SW 1271 (cell line): ENCODE data around the gene ETS2.
"Not testable (repeated sequence)": the region's sequence is repeated elsewhere in the genome, so short reads cannot be mapped to it uniquely, and the experiment has no call there.

Experiments
- DNase-seq, 2 experiments: peaks; one replicate each; lab custom pipeline; 2025; lab: John Stamatoyannopoulos, UW

Gene ETS2

DNA sequence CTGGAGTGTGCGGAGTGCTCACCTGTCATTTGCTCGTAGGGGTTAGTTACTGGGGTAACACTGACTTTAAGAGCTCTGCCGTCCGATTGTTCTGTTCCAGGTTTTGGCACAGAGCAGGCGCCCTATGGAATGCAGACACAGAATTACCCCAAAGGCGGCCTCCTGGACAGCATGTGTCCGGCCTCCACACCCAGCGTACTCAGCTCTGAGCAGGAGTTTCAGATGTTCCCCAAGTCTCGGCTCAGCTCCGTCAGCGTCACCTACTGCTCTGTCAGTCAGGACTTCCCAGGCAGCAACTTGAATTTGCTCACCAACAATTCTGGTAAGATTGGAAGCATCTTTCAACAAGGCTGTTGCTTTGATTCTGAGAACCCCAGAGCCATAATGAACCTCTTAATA lies 12.6 kb downstream of the ETS2 start:
- no peak for DNase-seq

DNA sequence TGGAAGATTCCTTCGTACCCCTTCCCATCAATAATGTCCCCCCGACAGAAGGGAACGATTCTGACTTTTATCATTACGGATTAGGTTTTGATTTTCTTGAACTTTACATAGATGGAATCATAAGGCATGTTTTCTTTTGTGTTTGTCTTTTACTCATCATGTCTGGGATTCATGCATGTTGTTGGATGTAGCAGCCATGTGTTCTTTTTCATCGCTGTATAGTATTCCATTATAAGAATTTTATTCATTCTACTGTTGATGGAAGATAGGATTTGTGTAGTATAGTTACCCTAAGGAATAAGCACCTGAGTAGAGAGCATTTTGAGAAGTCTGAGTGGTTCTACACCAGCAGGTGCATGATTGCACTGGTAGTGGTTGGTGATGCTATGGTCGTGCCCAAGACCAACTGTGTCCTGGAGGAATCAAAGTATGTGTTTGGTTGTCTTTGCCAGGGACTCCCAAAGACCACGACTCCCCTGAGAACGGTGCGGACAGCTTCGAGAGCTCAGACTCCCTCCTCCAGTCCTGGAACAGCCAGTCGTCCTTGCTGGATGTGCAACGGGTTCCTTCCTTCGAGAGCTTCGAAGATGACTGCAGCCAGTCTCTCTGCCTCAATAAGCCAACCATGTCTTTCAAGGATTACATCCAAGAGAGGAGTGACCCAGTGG lies 13.5 kb downstream of the ETS2 start:
- no peak for DNase-seq

DNA sequence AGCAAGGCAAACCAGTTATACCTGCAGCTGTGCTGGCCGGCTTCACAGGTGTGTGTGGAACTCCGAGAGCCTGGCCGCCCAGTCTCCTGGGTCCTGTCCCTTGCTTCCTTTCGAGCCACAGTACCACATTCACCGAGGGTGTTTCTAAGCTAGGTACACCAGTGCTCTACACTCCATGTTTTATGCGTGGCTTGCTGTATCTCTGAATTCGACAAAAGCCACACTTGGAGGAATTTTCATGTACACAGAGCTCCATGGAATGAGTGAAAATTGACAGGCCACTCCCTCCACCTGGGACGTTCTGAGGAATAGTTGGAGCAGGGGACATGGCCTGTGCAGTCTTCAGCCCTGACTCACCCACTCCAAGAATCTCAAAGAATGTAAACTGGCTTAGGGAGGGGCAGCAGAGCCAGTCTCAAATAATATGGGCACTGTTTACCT lies 14.0 kb downstream of the ETS2 start:
- peak in 1 of 2 experiments; percentile 9 for DNase-seq

DNA sequence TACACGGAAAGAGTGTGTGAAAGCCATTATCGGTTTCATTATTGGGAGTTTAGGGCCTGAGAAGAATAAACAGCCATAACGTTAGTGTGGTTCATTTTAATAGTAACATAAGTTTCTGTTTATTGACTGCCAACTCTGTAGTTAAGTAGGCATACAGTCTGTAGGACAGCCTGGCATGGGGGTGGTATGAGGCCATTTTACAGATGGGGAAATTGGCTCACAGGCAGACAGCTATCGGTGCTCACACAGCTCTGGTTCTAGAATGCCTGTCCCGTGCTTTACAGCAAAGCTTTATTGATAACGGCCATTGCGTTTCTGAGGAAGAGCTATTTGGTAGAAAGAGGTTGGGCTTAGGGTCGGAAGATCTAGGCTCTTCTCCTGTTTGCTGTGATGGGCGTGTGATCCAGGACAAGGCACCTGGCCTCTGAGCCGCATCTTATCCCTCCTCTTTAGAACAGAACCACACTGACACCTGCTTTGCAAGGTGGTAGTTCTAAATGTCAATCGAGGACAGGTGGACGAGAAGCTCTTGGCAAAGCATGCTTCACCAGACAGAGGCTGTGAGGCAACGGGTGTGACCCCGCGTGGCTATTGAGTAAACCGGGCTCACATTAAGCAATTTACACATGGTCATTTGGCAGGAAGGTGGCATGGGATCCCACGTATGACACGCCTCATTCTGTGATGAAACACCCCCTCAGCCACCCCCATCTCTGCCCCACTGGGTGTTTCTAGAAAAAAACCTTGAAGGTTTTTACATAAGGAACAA lies 14.9 kb downstream of the ETS2 start:
- no peak for DNase-seq

DNA sequence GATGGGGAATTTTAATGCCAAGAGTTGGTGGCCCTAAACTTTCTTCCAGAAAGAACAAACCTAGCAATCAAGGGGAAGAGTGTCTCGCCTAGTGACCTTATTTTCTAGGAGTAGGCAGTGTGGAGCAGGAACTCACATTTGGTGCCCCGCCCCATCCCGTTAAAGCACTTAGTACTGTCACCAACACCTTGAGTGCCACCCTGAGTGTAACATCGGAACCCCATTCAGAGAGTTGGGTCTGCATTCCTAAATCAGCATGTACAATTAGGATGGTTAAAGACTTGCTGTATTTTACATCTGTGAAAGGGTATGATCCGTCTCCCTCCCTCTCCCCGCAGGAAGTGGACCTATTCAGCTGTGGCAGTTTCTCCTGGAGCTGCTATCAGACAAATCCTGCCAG lies 15.5 kb downstream of the ETS2 start:
- DNase-seq, result no peak

DNA sequence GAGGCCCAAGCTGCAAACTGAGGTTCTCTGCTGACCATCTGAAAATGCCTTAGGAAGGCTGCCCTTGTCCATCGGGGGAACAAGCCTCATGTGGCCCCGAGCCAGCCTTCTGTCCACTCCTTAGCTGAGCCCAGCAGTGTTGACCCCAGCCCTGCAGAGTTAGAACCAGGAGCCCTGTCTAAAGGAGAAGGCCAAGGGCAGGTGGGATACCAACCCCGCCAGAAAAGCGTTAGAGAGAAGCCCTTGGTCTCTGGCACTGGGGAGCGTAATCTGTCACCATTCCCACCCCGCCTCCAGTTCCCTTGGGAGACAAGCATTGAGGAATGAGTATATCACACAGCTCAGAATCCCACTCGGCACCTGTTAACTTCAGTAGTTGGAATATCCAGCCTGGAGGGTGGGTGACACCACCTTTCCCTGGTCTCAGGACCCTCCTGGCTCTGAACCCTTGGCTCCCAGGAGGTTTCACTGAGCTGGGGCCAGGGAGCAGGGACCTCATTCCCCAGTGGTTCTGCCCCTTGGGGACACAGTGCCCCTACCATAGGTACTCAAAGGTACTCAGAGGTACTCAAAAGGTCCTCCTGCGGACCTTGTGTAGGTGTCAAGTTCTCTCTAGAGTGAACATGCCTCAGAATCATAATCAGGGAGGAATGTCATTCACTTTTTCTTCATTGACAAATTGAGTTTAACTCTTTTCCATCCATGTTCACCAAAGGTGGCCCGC lies 16.4 kb downstream of the ETS2 start:
- DNase-seq, result no peak

DNA sequence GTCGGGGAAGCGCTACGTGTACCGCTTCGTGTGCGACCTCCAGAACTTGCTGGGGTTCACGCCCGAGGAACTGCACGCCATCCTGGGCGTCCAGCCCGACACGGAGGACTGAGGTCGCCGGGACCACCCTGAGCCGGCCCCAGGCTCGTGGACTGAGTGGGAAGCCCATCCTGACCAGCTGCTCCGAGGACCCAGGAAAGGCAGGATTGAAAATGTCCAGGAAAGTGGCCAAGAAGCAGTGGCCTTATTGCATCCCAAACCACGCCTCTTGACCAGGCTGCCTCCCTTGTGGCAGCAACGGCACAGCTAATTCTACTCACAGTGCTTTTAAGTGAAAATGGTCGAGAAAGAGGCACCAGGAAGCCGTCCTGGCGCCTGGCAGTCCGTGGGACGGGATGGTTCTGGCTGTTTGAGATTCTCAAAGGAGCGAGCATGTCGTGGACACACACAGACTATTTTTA lies 17.1 kb downstream of the ETS2 start:
- DNase-seq, result no peak

DNA sequence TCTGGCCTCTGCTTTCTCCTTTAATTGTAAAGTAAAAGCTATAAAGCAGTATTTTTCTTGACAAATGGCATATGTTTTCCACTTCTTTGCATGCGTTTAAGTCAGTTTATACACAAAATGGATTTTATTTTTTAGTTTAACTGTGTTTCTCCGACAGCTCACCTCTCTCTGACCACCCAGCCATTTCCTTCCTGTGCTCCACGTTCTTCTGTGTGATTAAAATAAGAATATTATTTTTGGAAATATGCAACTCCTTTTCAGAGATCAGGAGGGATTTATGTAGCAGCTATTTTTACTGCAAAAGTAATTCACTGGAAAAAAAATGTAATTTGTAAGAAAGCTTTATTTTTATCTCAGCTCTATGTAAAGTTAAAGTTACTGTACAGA lies 18.0 kb downstream of the ETS2 start:
- DNase-seq, result no peak

DNA sequence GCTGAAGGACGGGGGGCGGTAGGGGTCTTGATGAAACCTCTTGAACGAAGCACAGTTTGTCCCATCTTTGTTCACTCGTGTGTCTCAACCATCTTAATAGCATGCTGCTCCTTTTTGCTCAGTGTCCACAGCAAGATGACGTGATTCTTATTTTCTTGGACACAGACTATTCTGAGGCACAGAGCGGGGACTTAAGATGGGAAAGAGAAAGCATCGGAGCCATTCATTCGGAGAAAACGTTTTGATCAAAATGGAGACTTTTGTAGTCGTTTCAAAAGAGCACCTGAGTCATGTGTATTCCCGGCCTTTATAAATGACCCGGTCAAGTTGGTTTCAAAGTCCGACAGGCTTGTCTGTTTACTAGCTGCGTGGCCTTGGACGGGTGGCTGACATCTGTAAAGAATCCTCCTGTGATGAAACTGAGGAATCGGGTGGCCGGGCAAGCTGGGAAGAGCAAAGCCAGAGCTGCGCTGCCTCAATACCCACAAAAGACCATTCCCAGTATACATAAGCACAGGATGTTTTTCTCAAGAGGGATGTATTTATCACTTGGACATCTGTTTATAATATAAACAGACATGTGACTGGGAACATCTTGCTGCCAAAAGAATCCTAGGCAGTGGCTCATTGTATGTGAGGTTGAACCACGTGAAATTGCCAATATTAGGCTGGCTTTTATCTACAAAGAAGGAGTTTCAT lies 18.5 kb downstream of the ETS2 start:
- no peak for DNase-seq

DNA sequence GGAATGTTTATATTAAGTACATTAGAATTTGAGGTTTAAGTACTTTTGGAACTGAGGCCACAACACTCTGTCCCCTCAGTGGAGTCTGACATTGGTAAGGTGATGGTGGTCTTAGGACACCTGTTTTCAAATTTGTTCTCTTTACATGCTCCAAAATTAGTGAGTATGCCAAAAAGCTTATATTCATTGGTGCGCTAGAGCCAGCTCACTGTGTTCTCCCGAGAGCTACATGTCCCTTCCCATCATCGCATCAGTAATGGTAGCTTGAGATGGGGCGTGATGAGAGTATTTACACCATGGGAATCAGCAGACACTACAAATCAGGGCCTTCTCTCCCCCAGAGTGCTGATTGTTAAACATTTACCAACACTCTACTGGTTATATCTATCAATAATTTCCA lies 19.5 kb downstream of the ETS2 start:
- no peak for DNase-seq

DNA sequence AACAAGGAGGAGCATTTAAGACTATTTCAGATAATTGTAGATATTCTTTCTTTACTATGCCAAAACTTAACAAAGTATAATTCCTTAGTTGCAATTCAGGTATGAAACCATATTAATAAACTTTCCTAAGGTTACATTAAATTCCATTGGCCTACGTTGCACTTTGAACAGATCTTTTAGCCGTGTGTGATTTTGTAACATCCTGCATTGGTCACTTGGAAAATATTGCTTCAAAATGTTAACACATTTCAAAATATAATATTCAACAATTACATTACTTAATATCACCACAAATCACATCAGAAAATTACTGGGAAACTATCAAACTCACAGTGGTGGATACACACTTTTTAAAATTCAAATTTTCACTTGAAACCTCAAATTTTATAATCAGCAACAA lies 20.2 kb downstream of the ETS2 start:
- no peak for DNase-seq

DNA sequence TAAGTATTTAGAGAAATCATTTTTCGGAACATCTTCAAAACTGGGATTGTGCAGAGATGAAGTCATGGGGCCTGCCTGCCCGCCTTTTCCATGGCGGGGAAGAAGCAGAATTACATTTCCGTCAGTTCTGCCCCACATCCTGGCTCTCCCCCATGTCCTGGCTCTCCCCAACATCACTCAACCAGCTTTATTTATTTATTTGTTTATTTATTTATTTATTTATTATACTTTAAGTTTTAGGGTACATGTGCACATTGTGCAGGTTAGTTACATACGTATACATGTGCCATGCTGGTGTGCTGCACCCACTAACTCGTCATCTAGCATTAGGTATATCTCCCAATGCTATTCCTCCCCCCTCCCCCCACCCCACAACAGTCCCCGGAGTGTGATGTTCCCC lies 22.4 kb downstream of the ETS2 start:
- not testable (repeated sequence) for DNase-seq

DNA sequence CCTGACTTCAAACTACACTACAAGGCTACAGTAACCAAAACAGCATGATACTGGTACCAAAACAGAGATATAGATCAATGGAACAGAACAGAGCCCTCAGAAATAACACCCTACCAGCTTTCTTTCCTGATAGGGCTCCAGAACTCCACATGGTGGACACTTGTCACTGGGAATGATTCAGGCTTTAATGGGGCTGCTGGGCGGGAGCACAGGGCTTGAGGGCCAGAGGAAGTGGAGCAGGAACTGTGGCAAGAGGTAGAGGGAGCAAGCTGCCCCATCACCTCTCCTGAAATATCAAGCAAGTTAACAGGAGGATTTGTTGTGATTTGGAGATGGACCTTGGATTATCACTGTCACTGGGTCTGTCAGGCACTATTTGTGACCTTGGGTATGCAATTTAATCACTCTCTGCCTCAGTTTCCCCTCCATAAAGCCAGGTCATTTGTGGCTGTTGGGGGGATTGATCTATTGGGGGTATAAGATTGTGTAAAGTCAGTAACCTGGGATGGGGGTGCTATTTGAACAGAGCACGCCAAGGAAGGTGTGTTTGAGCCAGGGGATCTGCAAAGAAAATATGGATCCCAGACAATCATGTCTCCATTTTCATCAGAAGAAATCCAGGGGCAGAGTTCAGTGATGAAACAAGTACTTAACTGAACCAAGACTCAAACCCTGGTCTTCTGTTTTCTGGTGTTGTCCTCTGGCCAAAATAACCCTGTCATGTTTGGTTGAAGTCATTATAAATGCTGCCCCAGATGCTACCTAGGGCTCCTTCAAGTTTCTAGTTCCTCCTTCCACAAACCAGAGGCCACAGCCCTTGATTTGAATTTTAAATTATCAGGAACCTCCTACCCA lies 25.2 kb downstream of the ETS2 start:
- no peak for DNase-seq

DNA sequence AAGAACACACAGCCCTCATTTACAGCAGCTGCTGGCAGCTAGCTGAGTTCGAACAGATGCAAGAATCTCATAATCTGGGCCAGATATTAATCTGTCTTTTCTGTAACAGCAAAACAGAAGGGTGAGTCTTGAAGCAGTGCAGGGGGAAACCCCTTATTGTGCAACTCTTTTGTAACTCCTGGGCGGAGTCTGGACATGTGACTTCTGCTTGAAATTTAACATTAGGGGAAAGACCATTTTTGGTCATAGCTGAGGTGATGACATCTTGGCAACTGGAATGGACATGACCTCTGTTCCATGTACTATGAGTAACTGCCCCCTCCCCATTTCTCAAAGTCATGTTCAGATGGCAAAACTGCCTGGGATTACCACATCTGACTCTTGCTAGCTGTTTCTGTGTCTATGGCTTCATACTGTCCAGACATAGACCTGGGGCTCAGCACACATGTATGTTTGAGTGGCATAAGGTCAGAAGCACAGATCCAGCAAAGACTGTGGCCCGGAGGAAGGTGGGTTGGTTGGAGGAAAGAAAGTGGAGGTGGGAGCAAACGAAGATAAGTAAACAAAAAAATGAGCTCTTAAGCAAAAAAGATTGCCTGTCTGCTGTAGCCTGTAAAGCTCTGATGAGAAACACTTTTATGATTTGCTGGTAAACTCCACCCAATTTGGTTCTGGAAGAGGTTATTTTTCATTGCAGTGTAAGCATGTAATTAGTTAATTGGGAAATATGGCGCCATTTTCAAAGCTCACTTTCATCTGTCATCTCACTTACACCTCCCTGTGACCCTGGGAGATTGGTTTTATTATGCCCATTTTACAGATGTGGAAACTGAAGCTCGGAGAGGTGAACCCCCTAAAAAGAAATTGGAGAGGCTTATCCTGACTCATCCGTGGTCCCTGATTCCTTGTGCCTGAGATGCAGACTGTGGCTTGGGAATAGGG lies 26.1 kb downstream of the ETS2 start:
- no peak for DNase-seq

DNA sequence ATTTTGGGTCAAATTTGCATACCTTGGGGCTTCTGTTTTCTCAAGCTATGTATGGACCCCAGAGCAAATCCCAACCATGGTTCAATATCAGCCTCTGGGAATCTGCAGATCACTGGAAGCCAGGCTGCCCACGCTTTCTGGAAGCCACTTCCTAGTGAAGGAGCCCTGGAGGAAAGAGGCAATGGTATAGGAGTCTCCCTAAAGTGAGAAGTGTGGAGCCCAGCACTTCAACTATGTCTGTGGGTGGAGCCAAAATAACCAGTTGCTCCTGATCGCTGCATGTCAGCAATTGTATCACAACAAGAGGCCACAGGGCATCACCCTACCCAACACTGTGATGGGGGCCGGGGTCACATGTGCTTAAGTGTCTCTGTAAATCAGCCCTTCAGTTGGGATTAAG lies 26.9 kb downstream of the ETS2 start:
- no peak for DNase-seq

DNA sequence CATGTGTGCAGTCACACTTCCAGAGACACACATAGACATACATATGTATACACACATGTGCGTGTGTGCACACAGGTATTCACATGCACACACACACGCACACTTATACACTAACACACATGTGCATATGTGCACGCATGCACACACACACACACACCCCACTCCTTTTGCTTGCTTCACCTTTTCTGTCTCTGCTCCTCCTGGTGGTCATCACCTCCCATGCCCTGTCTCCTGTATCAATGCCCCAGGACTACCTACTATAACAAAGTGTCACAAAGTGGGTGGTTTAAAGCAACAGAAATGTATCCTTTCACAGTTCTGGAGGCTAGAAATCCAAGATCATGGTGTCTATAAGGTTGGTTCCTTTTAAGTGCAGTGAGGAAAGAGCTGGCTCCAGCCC lies 27.4 kb downstream of the ETS2 start:
- DNase-seq, result no peak

DNA sequence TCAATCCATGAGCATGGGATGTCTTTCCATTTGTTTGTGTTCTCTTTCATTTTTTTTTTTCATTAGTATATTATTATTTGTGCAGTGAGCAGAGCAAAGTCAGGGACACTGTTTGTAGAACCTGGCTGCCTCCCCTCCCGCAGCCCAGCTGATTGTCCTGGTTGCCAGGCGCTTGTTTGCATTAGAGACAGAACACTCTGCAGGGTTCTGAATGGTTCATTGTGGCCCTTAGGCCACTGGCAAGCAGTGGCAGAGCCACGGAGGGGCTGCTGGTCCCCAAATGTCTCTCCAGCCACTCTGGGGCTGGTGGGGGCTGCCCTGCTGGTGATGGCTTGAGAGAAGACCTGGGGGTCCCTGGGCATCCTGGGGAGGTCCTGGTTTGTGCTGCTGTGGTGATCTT lies 29.0 kb downstream of the ETS2 start:
- DNase-seq, result no peak

DNA sequence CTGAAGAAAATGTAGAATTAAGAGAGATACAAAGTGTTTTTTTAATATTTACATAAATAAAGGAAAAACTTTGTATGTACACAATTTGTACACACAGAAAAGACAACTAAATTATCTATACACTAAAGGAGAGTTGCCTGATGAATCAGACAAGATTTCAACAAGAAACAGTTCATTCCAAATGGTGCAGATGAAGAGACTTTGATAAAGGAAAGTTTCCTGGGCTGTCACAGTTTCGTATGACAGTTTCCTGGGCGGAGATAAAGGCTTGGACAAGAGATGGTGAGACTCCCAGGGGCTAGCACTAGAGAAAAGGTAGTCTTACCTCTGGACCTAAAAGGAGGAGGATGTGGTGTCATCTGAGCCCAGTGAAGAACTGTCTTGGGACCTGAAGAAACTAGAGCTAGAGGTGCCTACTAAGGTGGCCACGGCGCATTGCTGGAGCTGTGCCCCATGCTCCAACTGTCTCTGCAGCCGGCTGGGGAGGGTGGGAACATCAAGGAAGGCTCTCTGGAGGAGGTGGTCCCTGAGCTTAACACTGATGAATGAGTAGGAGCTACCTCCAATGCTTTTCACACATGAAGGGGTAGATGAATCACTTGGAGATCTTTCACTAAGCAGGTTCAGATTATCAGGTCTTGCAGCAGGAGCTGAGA lies 32.2 kb downstream of the ETS2 start:
- no peak for DNase-seq

DNA sequence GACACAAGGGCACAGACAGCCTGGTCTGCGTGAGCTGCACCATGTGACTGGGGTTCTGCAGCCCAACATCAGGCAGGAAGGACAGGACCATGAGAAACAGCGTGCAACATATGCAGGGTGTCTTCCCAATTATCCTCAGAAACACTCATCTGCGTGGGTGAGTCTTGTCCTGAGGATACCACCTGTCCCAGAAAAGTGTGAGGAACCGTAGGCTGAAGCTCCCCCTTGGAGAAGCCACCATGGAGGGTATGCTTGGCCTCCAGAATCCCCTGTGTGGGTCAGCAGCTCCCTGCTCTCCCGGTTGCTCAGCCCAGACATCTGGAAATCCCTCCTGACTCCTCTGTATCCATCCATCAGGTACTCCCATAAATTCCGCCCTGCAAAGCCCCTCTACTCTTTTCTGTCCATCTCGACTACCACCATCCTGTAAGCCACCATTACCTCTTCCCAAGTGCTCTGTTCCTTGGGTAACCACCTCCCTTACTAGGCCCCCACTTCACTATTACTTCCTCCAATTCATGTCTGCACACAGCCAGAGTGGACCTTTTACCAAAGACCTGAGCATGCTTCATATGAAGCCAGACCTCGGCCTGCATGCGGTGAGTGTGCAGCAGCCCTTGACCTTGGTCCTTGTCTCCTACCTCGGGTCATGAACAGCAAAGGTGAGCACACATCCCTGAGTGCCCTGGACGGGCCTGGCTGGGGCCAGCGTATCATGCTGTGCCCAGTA lies 33.0 kb downstream of the ETS2 start:
- DNase-seq, result no peak
